Right atrium auricular region (tissue), 2 donors: ENCODE data around the gene PAM16. TPM values are rescaled to one million over a fixed set of nuclear protein-coding genes. Genes with fewer than 3 reads are reported as not detected.
"Not testable (repeated sequence)": the region's sequence is repeated elsewhere in the genome, so short reads cannot be mapped to it uniquely, and the experiment has no call there.

Experiments used
- DNase-seq: peaks from one replicate; pipeline ENCODE4 v3.0.0-alpha.2; 2019; ENCODE audit warnings: low spot score
- H3K27ac ChIP-seq, 2 donors: fragments of 200-600 bp; sonication (generic); 1 replicate in 1 of 2; 2 replicates in 1 of 2; pipeline ENCODE4 v1.5.1; 2016 to 2019
- H3K27me3 ChIP-seq, 2 donors: fragments of 200-600 bp; sonication (generic); one replicate each; pipeline versions ENCODE4 v1.5.1 to v1.6.0; 2017 to 2019
- H3K36me3 ChIP-seq: fragments of 200-600 bp; sonication (generic); one replicate; pipeline ENCODE4 v1.5.1; 2016
- H3K4me1 ChIP-seq, 2 donors: fragments of 200-600 bp; sonication (generic); one replicate each; pipeline versions ENCODE4 v1.5.1 to v1.6.0; 2017 to 2019
- H3K4me3 ChIP-seq, 2 donors: fragments of 200-600 bp; sonication (generic); 1 replicate in 1 of 2; 2 replicates in 1 of 2; pipeline ENCODE4 v1.5.1; 2017 to 2019; ENCODE audit warnings: mild to moderate bottlenecking in 1 of 2, moderate library complexity in 1 of 2
- H3K9me3 ChIP-seq, 2 donors: fragments of 200-600 bp; sonication (generic); one replicate each; pipeline ENCODE4 v1.5.1; 2019
- total RNA-seq, 2 donors: library from RNA; depleted of rRNA; stranded (reverse); fragments of >200 nt; gene quantifications; one replicate each; pipeline ENCODE4 v1.1.0, GENCODE V29; 2016
- TF ChIP-seq, protein P1 (sequence below), 2 donors: fragments of 200-600 bp; sonication (generic); IDR thresholded peaks; one replicate each; pipeline ENCODE4 v1.5.1; 2019; ENCODE audit warnings: antibody characterized with exemption in 2 of 2

The PAM16 gene
- total RNA-seq, 2 donors from 2014 or later, result 54.6 to 85.7 TPM

DNA sequence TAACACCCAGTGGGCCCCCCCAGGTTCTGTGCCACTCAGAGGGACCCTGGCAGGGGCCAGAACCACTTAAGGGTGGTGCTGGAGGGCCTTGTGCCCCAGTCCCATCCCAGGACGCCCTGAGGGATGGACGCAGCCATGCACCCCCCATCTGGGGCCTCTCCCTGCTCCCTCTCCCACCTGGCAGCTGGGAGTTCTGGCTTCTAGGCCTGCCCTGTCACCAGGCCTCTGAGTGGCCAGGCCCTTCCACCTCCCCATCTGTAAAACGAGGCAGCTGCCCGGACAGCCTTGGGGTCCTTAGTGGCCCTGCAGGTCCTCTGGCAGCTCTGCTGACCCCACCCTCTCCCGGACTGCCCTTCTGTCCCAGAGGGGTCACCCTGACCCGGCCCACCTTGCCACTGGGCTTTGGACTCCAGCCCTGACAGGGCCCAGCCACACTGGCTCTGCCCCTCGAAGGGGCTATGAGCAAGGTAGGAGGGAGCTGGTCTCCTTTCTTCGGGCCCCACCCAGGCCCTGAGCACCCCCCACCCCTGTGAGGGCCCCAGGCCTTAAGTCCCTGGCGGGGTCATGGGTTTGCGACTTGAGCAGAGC, 12.3 kb downstream of the PAM16 start:
- Histone ChIP-seq H3K36me3 (peaks cover 33% of the 10 kb centered on the region), H3K27ac (peak overlapping the region; percentile 16 to 27), H3K27me3 (no peaks in the 10 kb centered on the region), H3K4me1 (peaks cover 0 to 27% of the 10 kb centered on the region in 2 donors), H3K9me3 (no peaks in the 10 kb centered on the region), H3K4me3 (no peak overlapping the region)
- TF ChIP-seq, protein P1, sequence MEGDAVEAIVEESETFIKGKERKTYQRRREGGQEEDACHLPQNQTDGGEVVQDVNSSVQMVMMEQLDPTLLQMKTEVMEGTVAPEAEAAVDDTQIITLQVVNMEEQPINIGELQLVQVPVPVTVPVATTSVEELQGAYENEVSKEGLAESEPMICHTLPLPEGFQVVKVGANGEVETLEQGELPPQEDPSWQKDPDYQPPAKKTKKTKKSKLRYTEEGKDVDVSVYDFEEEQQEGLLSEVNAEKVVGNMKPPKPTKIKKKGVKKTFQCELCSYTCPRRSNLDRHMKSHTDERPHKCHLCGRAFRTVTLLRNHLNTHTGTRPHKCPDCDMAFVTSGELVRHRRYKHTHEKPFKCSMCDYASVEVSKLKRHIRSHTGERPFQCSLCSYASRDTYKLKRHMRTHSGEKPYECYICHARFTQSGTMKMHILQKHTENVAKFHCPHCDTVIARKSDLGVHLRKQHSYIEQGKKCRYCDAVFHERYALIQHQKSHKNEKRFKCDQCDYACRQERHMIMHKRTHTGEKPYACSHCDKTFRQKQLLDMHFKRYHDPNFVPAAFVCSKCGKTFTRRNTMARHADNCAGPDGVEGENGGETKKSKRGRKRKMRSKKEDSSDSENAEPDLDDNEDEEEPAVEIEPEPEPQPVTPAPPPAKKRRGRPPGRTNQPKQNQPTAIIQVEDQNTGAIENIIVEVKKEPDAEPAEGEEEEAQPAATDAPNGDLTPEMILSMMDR (IDR thresholded peaks at IDR 0.05), result no peak
- no peak for DNase-seq

DNA sequence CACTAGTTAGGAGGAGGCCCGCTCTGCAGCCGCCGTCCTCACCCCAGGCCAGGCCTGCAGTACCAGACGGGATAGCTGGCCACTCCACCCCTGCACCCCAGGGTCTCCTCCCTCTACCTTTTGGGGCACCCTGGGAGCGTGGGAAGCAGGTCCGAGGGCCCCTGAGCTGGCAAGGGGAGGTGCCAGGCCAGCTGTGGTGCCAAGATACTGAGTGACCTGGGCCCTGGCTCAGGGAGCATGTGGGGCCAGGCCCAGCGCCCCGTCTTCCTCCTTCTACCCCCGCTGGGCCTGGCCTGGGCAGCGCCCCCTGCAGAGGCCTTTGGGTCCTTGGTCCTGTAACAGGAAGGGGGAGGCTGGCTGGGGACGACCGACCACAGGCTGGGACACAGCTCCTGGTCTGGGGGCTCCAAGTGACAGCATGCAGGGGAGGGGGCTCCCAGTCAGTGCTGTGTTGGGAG, 13.0 kb downstream of the PAM16 start:
- TF ChIP-seq, protein P1 (IDR thresholded peaks at IDR 0.05), result no peak
- DNase-seq, result no peak
- Histone ChIP-seq H3K36me3 (peaks cover 38% of the 10 kb centered on the region), H3K9me3 (no peaks in the 10 kb centered on the region), H3K27me3 (no peaks in the 10 kb centered on the region), H3K4me3 (no peak overlapping the region), H3K27ac (no peak overlapping the region), H3K4me1 (peaks cover 0 to 23% of the 10 kb centered on the region in 2 donors)

DNA sequence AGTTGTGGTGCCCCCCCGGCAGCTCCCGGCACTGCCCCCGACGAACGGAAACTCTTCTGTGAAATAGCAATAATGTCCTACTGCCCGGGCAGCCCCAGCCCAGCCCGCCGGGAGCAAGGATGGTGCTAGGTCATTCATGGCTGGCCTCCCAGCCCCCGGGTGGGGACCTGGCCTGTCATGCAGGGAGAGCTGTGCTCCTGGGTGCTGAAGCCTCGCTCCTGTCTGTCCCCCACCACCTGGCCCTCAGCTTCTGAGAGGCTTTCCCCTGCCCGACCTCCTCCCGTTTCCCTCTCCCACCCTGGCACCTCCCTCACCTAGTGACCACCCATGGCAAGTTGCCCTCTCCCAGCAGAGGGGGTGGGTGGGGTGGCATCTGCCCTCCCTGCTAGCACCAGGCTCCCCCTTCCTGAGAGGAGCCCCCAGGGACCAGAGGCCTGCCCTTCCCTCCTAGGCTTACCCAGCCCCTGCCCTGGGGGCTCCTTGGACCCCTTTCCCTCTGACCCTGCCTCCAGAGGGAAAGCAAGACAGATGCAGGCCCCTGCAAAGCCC, 13.5 kb downstream of the PAM16 start:
- DNase-seq, result no peak
- Histone ChIP-seq H3K4me3 (no peak overlapping the region), H3K27ac (no peak overlapping the region)

DNA sequence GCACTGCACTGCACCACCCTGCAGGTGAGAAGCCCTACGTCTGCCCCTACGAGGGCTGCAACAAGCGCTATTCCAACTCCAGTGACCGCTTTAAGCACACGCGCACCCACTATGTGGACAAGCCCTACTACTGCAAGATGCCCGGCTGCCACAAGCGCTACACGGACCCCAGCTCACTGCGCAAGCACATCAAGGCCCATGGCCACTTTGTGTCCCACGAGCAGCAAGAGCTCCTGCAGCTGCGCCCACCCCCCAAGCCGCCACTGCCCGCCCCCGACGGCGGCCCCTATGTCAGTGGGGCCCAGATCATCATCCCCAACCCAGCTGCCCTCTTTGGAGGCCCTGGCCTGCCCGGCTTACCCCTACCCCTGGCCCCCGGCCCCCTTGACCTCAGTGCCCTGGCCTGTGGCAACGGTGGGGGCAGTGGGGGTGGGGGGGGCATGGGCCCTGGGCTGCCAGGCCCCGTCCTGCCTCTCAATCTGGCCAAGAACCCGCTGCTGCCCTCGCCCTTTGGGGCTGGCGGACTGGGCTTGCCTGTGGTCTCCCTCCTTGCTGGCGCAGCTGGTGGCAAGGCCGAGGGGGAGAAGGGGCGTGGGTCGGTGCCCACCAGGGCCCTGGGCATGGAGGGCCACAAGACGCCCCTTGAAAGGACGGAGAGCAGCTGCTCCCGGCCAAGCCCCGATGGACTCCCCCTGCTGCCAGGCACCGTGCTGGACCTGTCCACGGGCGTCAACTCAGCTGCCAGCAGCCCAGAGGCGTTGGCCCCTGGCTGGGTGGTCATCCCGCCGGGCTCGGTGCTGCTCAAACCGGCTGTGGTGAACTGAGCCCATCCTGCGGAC, 14.2 kb downstream of the PAM16 start:
- Histone ChIP-seq H3K36me3 (peaks cover 50% of the 10 kb centered on the region), H3K9me3 (no peaks in the 10 kb centered on the region), H3K27me3 (no peaks in the 10 kb centered on the region), H3K27ac (no peak overlapping the region), H3K4me3 (no peak overlapping the region), H3K4me1 (peaks cover 0 to 19% of the 10 kb centered on the region in 2 donors)
- no peak for DNase-seq
- TF ChIP-seq, protein P1 (IDR thresholded peaks at IDR 0.05), result no peak

More for the DNA sequence above, 13.5 kb downstream of the PAM16 start:
- H3K9me3 ChIP-seq, result no peaks in the 10 kb centered on the region
- peaks cover 43% of the 10 kb centered on the region for H3K36me3 ChIP-seq
- TF ChIP-seq, protein P1 (IDR thresholded peaks at IDR 0.05), result no peak
- peaks cover 0 to 19% of the 10 kb centered on the region in 2 donors for H3K4me1 ChIP-seq
- H3K27me3 ChIP-seq, result no peaks in the 10 kb centered on the region

DNA sequence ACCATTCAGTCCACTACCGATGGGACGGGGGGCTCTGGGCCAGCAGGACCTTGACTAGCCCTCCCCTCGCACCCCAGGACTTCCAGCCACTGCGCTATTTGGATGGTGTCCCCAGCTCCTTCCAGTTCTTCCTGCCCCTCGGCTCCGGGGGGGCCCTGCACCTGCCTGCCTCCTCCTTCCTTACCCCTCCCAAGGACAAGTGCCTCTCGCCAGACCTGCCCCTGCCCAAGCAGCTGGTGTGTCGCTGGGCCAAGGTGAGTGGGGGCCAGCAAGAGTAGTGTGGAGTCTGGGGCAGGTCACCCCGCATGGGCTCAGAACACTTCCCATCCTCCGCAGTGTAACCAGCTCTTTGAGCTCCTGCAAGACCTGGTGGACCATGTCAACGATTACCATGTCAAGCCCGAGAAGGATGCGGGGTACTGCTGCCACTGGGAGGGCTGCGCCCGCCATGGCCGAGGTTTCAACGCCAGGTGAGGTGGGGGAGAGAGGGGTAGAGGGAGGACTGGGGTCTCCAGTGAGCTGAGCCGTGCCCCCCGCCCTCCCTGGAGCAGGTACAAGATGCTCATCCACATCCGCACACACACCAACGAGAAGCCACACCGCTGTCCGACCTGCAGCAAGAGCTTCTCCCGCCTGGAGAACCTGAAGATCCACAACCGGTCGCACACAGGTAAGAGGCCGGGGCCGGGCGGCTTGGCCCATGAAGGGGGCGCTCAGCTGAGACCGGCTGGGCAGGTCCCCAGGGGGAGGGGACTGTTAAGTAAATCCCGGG, 16.2 kb downstream of the PAM16 start:
- DNase-seq, result no peak
- Histone ChIP-seq H3K4me3 (no peak overlapping the region), H3K9me3 (no peaks in the 10 kb centered on the region), H3K27ac (no peak overlapping the region), H3K4me1 (peaks cover 0 to 21% of the 10 kb centered on the region in 2 donors), H3K36me3 (peaks cover 50% of the 10 kb centered on the region), H3K27me3 (no peaks in the 10 kb centered on the region)
- TF ChIP-seq, protein P1 (IDR thresholded peaks at IDR 0.05), result no peak

DNA sequence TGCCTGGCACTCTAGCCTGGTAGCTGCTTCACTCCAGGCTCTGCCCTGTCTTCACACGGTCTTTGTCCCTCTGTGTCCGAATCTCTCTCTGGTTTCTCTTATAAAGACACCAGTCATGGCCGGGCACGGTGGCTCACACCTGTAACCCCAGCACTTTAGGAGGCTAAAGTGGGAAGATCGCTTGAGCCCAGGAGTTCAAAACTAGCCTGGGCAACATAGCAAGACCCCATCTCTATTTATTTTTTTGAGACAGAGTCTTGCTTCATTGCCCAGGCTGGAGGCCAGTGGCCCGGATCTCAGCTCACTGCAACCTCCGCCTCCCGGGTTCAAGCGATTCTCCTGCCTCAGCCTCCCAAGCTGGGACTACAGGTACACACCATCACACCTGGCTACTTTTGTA, 17.4 kb downstream of the PAM16 start:
- not testable (repeated sequence) for H3K27ac ChIP-seq, DNase-seq
- peaks cover 50% of the 10 kb centered on the region for H3K36me3 ChIP-seq

More for the DNA sequence above, 17.4 kb downstream of the PAM16 start:
- H3K4me3 ChIP-seq, H3K27me3 ChIP-seq, H3K9me3 ChIP-seq: not testable (repeated sequence)
- peaks cover 0 to 23% of the 10 kb centered on the region in 2 donors for H3K4me1 ChIP-seq
